Neural cell (in vitro differentiated cells): ENCODE measurements around the gene MTHFD1L. TPM values are rescaled to one million over a fixed set of nuclear protein-coding genes. Genes with fewer than 3 reads are reported as not detected.

ENCODE experiments used
- H2AFZ ChIP-seq: fragments of 200-600, 300-800 bp; sonication (generic), shearing (Covaris generic); 2 replicates; pipeline ENCODE4 v1.6.0; 2014; ENCODE audit warnings: low read depth, mild to moderate bottlenecking, antibody characterized with exemption, low read length, moderate library complexity
- H3F3A ChIP-seq: fragments of 200-600 bp; shearing (Covaris generic); 2 replicates; pipeline ENCODE4 v1.6.1; 2016; ENCODE audit warnings: mild to moderate bottlenecking, moderate library complexity, mixed read lengths, antibody characterized with exemption, low read length; ENCODE audit not compliant: insufficient read depth, poor library complexity, severe bottlenecking
- H3K27ac ChIP-seq: fragments of 200-600, 300-800 bp; sonication (generic), shearing (Covaris generic); 2 replicates; pipeline ENCODE4 v1.5.1; 2014; ENCODE audit warnings: mild to moderate bottlenecking, low read length, moderate library complexity
- H3K27me3 ChIP-seq: fragments of 300-800, 200-600 bp; sonication (generic), shearing (Covaris generic); 2 replicates; pipeline ENCODE4 v1.6.0; 2014; ENCODE audit warnings: mild to moderate bottlenecking, low read depth, low read length, moderate library complexity; ENCODE audit not compliant: insufficient read depth
- H3K36me3 ChIP-seq: fragments of 300-800, 200-600 bp; sonication (generic), shearing (Covaris generic); 2 replicates; pipeline ENCODE4 v1.5.1; 2014; ENCODE audit warnings: mild to moderate bottlenecking, antibody characterized with exemption, low read length, moderate library complexity; ENCODE audit not compliant: insufficient read depth
- H3K4me2 ChIP-seq: fragments of 300-800, 200-600 bp; sonication (generic), shearing (Covaris generic); 2 replicates; pipeline ENCODE4 v1.6.0; 2014; ENCODE audit warnings: mild to moderate bottlenecking, low read length
- H3K4me3 ChIP-seq: fragments of 300-800, 200-600 bp; sonication (generic), shearing (Covaris generic); 2 replicates; pipeline ENCODE4 v1.5.1; 2014; ENCODE audit warnings: mild to moderate bottlenecking, low read length, moderate library complexity
- H3K79me2 ChIP-seq: fragments of 200-600 bp; shearing (Covaris generic); replicated peaks from 2 replicates; pipeline ENCODE4 v1.6.0; 2014; ENCODE audit warnings: mild to moderate bottlenecking, low read length, moderate library complexity; ENCODE audit not compliant: insufficient read depth
- H3K9ac ChIP-seq: fragments of 300-800, 200-600 bp; sonication (generic), shearing (Covaris generic); 2 replicates; pipeline ENCODE4 v1.6.1; 2016; ENCODE audit warnings: mild to moderate bottlenecking, low read length, mixed read lengths
- H3K9me2 ChIP-seq: fragments of 200-600 bp; shearing (Covaris generic); 2 replicates; pipeline ENCODE4 v1.6.1; 2016; ENCODE audit warnings: mild to moderate bottlenecking, low read length, mixed read lengths; ENCODE audit not compliant: insufficient read depth
- H3K9me3 ChIP-seq: fragments of 200-600, 300-800 bp; sonication (generic), shearing (Covaris generic); 2 replicates; pipeline ENCODE4 v1.6.1; 2016; ENCODE audit warnings: mild to moderate bottlenecking, mixed run types, low read length, moderate library complexity, mixed read lengths
- H4K20me1 ChIP-seq: fragments of 200-600 bp; shearing (Covaris generic); 2 replicates; pipeline ENCODE4 v1.6.1; 2016; ENCODE audit warnings: mild to moderate bottlenecking, mixed run types; ENCODE audit not compliant: insufficient read depth
- CTCF ChIP-seq: fragments of 450-650 bp; IDR thresholded peaks from 2 replicates; pipeline ENCODE4 v1.5.1; 2014; ENCODE audit warnings: antibody characterized with exemption, mild to moderate bottlenecking, moderate library complexity; ENCODE audit not compliant: poor library complexity, severe bottlenecking
- EP300 ChIP-seq: fragments of 450-650 bp; conservative IDR thresholded peaks from 2 replicates; pipeline ENCODE4 v1.6.1; 2014; ENCODE audit warnings: antibody characterized with exemption, mild to moderate bottlenecking, moderate library complexity; ENCODE audit not compliant: poor library complexity, severe bottlenecking
- EZH2 ChIP-seq: fragments of 200-600, 300-800 bp; shearing (Covaris generic), sonication (generic); IDR thresholded peaks from 2 replicates; pipeline ENCODE4 v1.6.1; 2014; ENCODE audit warnings: antibody characterized with exemption, low read length, borderline replicate concordance, mild to moderate bottlenecking; ENCODE audit not compliant: insufficient read depth, poor library complexity, severe bottlenecking
- MXI1 ChIP-seq: fragments of 450-650 bp; conservative IDR thresholded peaks from 2 replicates; pipeline ENCODE4 v1.6.1; 2014; ENCODE audit warnings: antibody characterized with exemption, mild to moderate bottlenecking; ENCODE audit not compliant: poor library complexity, severe bottlenecking
- POLR2AphosphoS5 ChIP-seq: IDR thresholded peaks from 2 replicates; pipeline ENCODE4 v1.6.1; 2012
- RAD21 ChIP-seq: fragments of 450-650 bp; conservative IDR thresholded peaks from 2 replicates; pipeline ENCODE4 v1.6.1; 2014; ENCODE audit warnings: antibody characterized with exemption, mild to moderate bottlenecking, moderate library complexity
- REST ChIP-seq: IDR thresholded peaks from 2 replicates; pipeline ENCODE4 v1.6.1; 2012; ENCODE audit warnings: borderline replicate concordance
- SMC3 ChIP-seq: fragments of 450-650 bp; conservative IDR thresholded peaks from 2 replicates; pipeline ENCODE4 v1.6.1; 2014; ENCODE audit warnings: antibody characterized with exemption, mild to moderate bottlenecking, moderate library complexity; ENCODE audit not compliant: poor library complexity
- TAF1 ChIP-seq: IDR thresholded peaks from 2 replicates; pipeline ENCODE4 v1.6.1; 2012; ENCODE audit warnings: low read depth
- polyA plus RNA-seq: library from polyadenylated mRNA; depleted of rRNA; stranded (reverse); fragments of >200 nt; gene quantifications from 2 replicates; pipeline ENCODE4 v1.2.3, GENCODE V29; 2014

Gene MTHFD1L
- polyA plus RNA-seq, 1 donor from 2014 or later = 6.3 TPM

GRCh38 chr6:150999107-150999506, 133.6 kb downstream of the MTHFD1L start:
- no peaks in the 10 kb centered on the region for H4K20me1 ChIP-seq
- no peak overlapping the region for H3K27ac ChIP-seq
- H3K9me2 ChIP-seq = no peaks in the 10 kb centered on the region
- H3K9me3 ChIP-seq = no peaks in the 10 kb centered on the region
- no peak overlapping the region for H3K4me3 ChIP-seq
- H3K4me2 ChIP-seq = no peak overlapping the region
- TF ChIP-seq EZH2 (no peak), SMC3 (no peak), EP300 (no peak), POLR2AphosphoS5 (no peak), REST (no peak), CTCF (no peak), TAF1 (no peak), RAD21 (no peak), MXI1 (no peak)
- no peaks in the 10 kb centered on the region for H3K36me3 ChIP-seq
- H3F3A ChIP-seq = no peaks in the 10 kb centered on the region
- H2AFZ ChIP-seq = no peak overlapping the region
- no peaks in the 10 kb centered on the region for H3K79me2 ChIP-seq
- no peak overlapping the region for H3K9ac ChIP-seq
- no peaks in the 10 kb centered on the region for H3K27me3 ChIP-seq

- Histone ChIP-seq H4K20me1 (no peaks in the 10 kb centered on the region), H2AFZ (no peak overlapping the region), H3K27ac (no peak overlapping the region), H3K4me2 (no peak overlapping the region), H3K79me2 (no peaks in the 10 kb centered on the region), H3F3A (no peaks in the 10 kb centered on the region), H3K9me2 (no peaks in the 10 kb centered on the region), H3K9ac (no peak overlapping the region), H3K36me3 (no peaks in the 10 kb centered on the region), H3K9me3 (no peaks in the 10 kb centered on the region), H3K4me3 (no peak overlapping the region), H3K27me3 (no peaks in the 10 kb centered on the region)
- TF ChIP-seq CTCF (no peak), TAF1 (no peak), EZH2 (no peak), MXI1 (no peak), REST (no peak), RAD21 (no peak), SMC3 (no peak), POLR2AphosphoS5 (no peak), EP300 (no peak)
These were observed 134.1 kb downstream of the MTHFD1L start for GRCh38 chr6:150999576-150999975.
